Endothelial cell of umbilical vein (primary cell): ENCODE measurements around the gene ZGLP1. TPM values are rescaled to one million over a fixed set of nuclear protein-coding genes. Genes with fewer than 3 reads are reported as not detected.

Experiments used
- BruUV-seq: library from RNA; stranded (reverse); fragments of 400-500 nt; replicated peaks from 2 replicates; lab custom pipeline; 2021; lab: Mats Ljungman, UMichigan
- CTCF ChIA-PET: fragments of 300-600, 350-600 bp; sonication (Branson Sonifier 250); formaldehyde crosslinking; loops from one replicate; lab custom pipeline; 2021; ENCODE audit warnings: antibody characterized with exemption, inconsistent platforms; lab: Charles Lee
- POLR2A ChIA-PET: fragments of 300-600, 350-600 bp; sonication (Branson Sonifier 250); formaldehyde crosslinking; loops from one replicate; lab custom pipeline; 2021; ENCODE audit warnings: antibody characterized with exemption, inconsistent platforms; lab: Charles Lee
- DNase-seq: peaks from one replicate; pipeline ENCODE4 v3.0.0-alpha.2; 2011; ENCODE audit warnings: low read depth, low spot score
- FAIRE-seq: peaks from 2 replicates; lab custom pipeline; 2011; peaks lifted over from hg19 to GRCh38; lab: Jason Lieb, UNC
- H2AFZ ChIP-seq: 2 replicates; pipeline ENCODE4 v1.6.0; 2012; ENCODE audit warnings: low read depth, low read length, control low read depth, inconsistent platforms
- H3K27ac ChIP-seq: 2 replicates; pipeline ENCODE4 v1.5.1; 2011; ENCODE audit warnings: low read depth, mild to moderate bottlenecking, control low read depth, low read length, moderate library complexity; ENCODE audit not compliant: insufficient read depth
- H3K27me3 ChIP-seq, 2 experiments: 2 replicates each; pipeline versions ENCODE4 v1.6.0 to v1.6.1; 2011; ENCODE audit warnings: low read length in 2 of 2, mixed read lengths in 1 of 2; ENCODE audit not compliant: control insufficient read depth in 2 of 2, insufficient read depth in 2 of 2
- H3K36me3 ChIP-seq, 2 experiments: 2 replicates in 1 of 2; 3 replicates in 1 of 2; pipeline ENCODE4 v1.5.1; 2011; ENCODE audit warnings: low read length in 2 of 2, mild to moderate bottlenecking in 1 of 2, moderate library complexity in 1 of 2; ENCODE audit not compliant: control insufficient read depth in 2 of 2, insufficient read depth in 2 of 2; ENCODE audit errors: extremely low read depth in 1 of 2
- H3K4me1 ChIP-seq: 3 replicates; pipeline ENCODE4 v1.5.1; 2011; ENCODE audit warnings: mild to moderate bottlenecking, low read length; ENCODE audit not compliant: control insufficient read depth, insufficient read depth; ENCODE audit errors: extremely low read depth
- H3K4me2 ChIP-seq: 2 replicates; pipeline ENCODE4 v1.6.1; 2011; ENCODE audit warnings: low read length, control low read depth, mixed read lengths; ENCODE audit not compliant: insufficient read depth
- H3K4me3 ChIP-seq, 3 experiments: fragments of 200-600 bp in 1 of 3; sonication (generic), shearing (Covaris generic) in 1 of 3; replicated peaks in 1 of 3; 2 replicates each; pipeline ENCODE4 v1.5.1; 2011 to 2016; ENCODE audit warnings: control low read depth in 3 of 3, low read length in 3 of 3, mild to moderate bottlenecking in 2 of 3, inconsistent platforms in 1 of 3, low read depth in 1 of 3, moderate library complexity in 1 of 3; ENCODE audit not compliant: insufficient read depth in 1 of 3
- H3K79me2 ChIP-seq: 2 replicates; pipeline ENCODE4 v1.6.0; 2012; ENCODE audit warnings: low read length, inconsistent platforms; ENCODE audit not compliant: control insufficient read depth, insufficient read depth
- H3K9ac ChIP-seq: replicated peaks from 2 replicates; pipeline ENCODE3; 2011; ENCODE audit warnings: low read length, control low read depth; ENCODE audit not compliant: insufficient read depth; ENCODE audit errors: extremely low read depth
- H3K9me1 ChIP-seq: replicated peaks from 3 replicates; pipeline ENCODE4 v1.6.0; 2011; ENCODE audit warnings: mild to moderate bottlenecking, low read length; ENCODE audit not compliant: control insufficient read depth, insufficient read depth; ENCODE audit errors: extremely low read depth
- H3K9me3 ChIP-seq: replicated peaks from 2 replicates; pipeline ENCODE4 v1.5.1; 2012; ENCODE audit warnings: low read length, inconsistent platforms; ENCODE audit not compliant: control insufficient read depth, insufficient read depth
- H4K20me1 ChIP-seq: replicated peaks from 2 replicates; pipeline ENCODE3; 2011; ENCODE audit warnings: mild to moderate bottlenecking, low read length; ENCODE audit not compliant: control insufficient read depth, insufficient read depth; ENCODE audit errors: extremely low read depth
- CTCF ChIP-seq, 2 donors: IDR thresholded peaks; 1 replicate in 1 of 2; 2 replicates in 1 of 2; pipeline ENCODE4 v1.5.1; 2011; ENCODE audit warnings: low read length in 2 of 2, mild to moderate bottlenecking in 2 of 2, moderate library complexity in 2 of 2, control low read depth in 1 of 2, inconsistent platforms in 1 of 2, low read depth in 1 of 2; ENCODE audit not compliant: insufficient read depth in 1 of 2; ENCODE audit errors: extremely low read depth in 1 of 2
- EZH2 ChIP-seq: IDR thresholded peaks from 2 replicates; pipeline ENCODE4 v1.6.1; 2012; ENCODE audit warnings: borderline replicate concordance, low read depth, mild to moderate bottlenecking, moderate library complexity, low read length, inconsistent platforms; ENCODE audit not compliant: severe bottlenecking
- FOS ChIP-seq: IDR thresholded peaks from 2 replicates; pipeline ENCODE4 v1.6.1; 2011; ENCODE audit warnings: mild to moderate bottlenecking, low read length, moderate library complexity, borderline replicate concordance; ENCODE audit not compliant: insufficient read depth
- GATA2 ChIP-seq: IDR thresholded peaks from 2 replicates; pipeline ENCODE4 v1.7.0; 2011; ENCODE audit warnings: low read depth, mild to moderate bottlenecking, moderate library complexity, mixed read lengths, low read length; ENCODE audit not compliant: insufficient read length, insufficient read depth
- JUN ChIP-seq: IDR thresholded peaks from 2 replicates; pipeline ENCODE4 v1.6.1; 2011; ENCODE audit warnings: borderline replicate concordance, low read depth; ENCODE audit not compliant: insufficient read length, insufficient read depth
- MAX ChIP-seq: IDR thresholded peaks from 2 replicates; pipeline ENCODE4 v1.6.1; 2011; ENCODE audit not compliant: insufficient read depth, insufficient read length
- MYC ChIP-seq: IDR thresholded peaks from one replicate; pipeline ENCODE4 v1.6.1; 2011; ENCODE audit warnings: mild to moderate bottlenecking, low read depth, low read length
- POLR2A ChIP-seq: IDR thresholded peaks from 2 replicates; pipeline ENCODE4 v1.6.1; 2012; ENCODE audit warnings: low read depth, mild to moderate bottlenecking, control low read depth, low read length
- POLR2AphosphoS5 ChIP-seq: IDR thresholded peaks from 2 replicates; pipeline ENCODE4 v1.6.1; 2012; ENCODE audit warnings: low read depth, mild to moderate bottlenecking, control low read depth, low read length, moderate library complexity; ENCODE audit not compliant: insufficient read depth
- dilution Hi-C: fragments of 300-500 bp; cut with MboI; formaldehyde crosslinking; loops from one replicate; pipeline ENCODE4 v1.15.0; 2019; ENCODE audit warnings: low sequenced_read_pairs; ENCODE audit not compliant: extremely low pct_ligation_motif_present
- intact Hi-C: fragments of 100-400 bp; cut with micrococcal nuclease; formaldehyde crosslinking; loops from one replicate; pipeline ENCODE4 v1.10.0; 2022
- polyA plus RNA-seq, 4 experiments: library from polyadenylated mRNA; depleted of rRNA in 3 of 4; stranded (reverse) in 3 of 4; unstranded in 1 of 4; fragments of >200 nt; gene quantifications; 2 replicates each; pipeline versions ENCODE4 v1.2.1 to v1.2.3, GENCODE V29; 2011 to 2012; ENCODE audit warnings: missing spikeins in 1 of 4
- total RNA-seq: library from RNA; stranded (reverse); gene quantifications from 2 replicates; pipeline ENCODE4 v1.2.3, GENCODE V29; 2021

ZGLP1 gene
- total and polyA plus RNA-seq, 2 donors (not counting 3 experiments of a cell fraction or from before 2014, with no cell fraction given): 1.6 to 2.9 TPM

GRCh38 chr19:10353793-10354391, 44.3 kb upstream of the ZGLP1 start:
- Histone ChIP-seq H3K4me3 (no peak overlapping the region), H3K9me3 (no peaks in the 10 kb centered on the region), H3K27me3 (no peaks in the 10 kb centered on the region), H3K4me1 (no peaks in the 10 kb centered on the region), H3K27ac (no peak overlapping the region), H3K4me2 (no peak overlapping the region), H3K79me2 (no peaks in the 10 kb centered on the region), H3K9ac (no peak overlapping the region), H2AFZ (no peak overlapping the region), H4K20me1 (no peaks in the 10 kb centered on the region), H3K9me1 (no peaks in the 10 kb centered on the region), H3K36me3 (peaks cover 14 to 35% of the 10 kb centered on the region in 2 experiments)
- no peak for TF ChIP-seq CTCF (IDR thresholded peaks at IDR 0.05; ENCODE audit: extremely low read depth in 1 of 2, insufficient read depth in 1 of 2, low read depth in 1 of 2, low read length in 2 of 2)
- no peak for TF ChIP-seq POLR2AphosphoS5
- TF ChIP-seq JUN: no peak
- TF ChIP-seq MYC: no peak
- no peak for TF ChIP-seq FOS
- TF ChIP-seq MAX: no peak
- no peak for TF ChIP-seq EZH2
- TF ChIP-seq POLR2A: no peak
- TF ChIP-seq GATA2: no peak
- FAIRE-seq: no peak
- intact Hi-C loops: no loop called here
- ChIA-PET CTCF (interaction anchor here (1.3 to 1.4 kb wide), 2 partner anchors 35 to 95 kb away, joined by 3 to 4 read pairs; no protein-coding TSS in a partner anchor), POLR2A (no interaction called here)
- DNase-seq: peak; percentile 33
- no TSS peak for BruUV-seq
- dilution Hi-C loops: no loop called here
